GM21529 (cell line): Measurements from ENCODE around the gene DTWD2.
"Not testable (repeated sequence)": the region's sequence is repeated elsewhere in the genome, so short reads cannot be mapped to it uniquely, and the experiment has no call there.

Experiments used
- ATAC-seq: cut with Tn5 transposase; IDR thresholded peaks from one replicate; pipeline ENCODE4 v1.9.1; 2021; ENCODE audit not compliant: unreplicated experiment

DTWD2 gene

DNA sequence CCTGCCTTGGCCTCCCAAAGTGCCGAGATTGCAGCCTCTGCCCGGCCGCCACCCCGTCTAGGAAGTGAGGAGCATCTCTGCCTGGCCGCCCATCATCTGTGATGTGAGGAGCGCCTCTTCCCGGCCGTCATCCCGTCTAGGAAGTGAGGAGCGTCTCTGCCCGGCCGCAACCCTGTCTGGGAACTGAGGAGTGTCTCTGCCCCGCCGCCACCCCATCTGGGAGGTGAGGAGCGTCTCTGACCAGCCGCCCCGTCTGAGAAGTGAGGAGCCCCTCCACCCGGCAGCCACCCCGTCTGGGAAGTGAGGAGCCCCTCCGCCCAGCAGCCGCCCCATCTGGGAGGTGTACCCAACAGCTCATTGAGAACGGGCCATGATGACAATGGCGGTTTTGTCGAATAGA, 10.5 kb upstream of the DTWD2 start:
- not testable (repeated sequence) for ATAC-seq

GRCh38 chr5:118996098-118996497, 7.8 kb upstream of the DTWD2 start:
- ATAC-seq: no peak

DNA sequence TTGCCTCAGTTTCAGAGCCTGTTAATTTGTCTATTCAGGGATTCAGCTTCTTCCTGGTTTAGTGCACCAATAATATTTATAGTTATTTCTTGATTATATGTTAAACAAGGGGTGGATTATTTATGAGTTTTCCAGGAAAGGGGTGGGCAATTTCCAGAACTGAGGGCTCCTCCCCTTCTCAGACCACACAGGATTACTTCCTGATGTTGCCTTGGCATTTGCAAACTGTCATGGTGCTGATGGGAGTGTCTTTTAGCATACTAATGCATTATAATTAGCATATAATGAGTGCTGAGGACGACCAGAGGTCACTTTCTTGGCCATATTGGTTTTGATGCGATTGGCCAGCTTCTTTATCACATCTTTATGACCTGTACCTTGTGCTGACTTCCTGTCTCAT, 6.2 kb upstream of the DTWD2 start:
- no peak for ATAC-seq

GRCh38 chr5:118993118-118993517, 4.8 kb upstream of the DTWD2 start:
- ATAC-seq: not testable (repeated sequence)

DNA sequence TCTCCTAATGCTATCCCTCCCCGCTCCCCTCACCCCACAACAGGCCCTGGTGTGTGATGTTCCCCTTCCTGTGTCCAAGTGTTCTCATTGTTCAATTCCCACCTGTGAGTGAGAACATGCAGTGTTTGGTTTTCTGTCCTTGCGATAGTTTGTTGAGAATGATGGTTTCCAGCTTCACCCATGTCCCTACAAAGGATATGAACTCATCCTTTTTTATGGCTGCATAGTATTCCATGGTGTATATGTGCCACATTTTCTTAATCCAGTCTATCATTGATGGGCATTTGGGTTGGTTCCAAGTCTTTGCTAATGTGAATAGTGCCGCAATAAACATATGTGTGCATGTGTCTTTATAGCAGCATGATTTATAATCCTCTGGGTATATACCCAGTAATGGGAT, 3.7 kb upstream of the DTWD2 start:
- not testable (repeated sequence) for ATAC-seq

GRCh38 chr5:118990582-118990981, 2.2 kb upstream of the DTWD2 start:
- ATAC-seq: no peak

DNA sequence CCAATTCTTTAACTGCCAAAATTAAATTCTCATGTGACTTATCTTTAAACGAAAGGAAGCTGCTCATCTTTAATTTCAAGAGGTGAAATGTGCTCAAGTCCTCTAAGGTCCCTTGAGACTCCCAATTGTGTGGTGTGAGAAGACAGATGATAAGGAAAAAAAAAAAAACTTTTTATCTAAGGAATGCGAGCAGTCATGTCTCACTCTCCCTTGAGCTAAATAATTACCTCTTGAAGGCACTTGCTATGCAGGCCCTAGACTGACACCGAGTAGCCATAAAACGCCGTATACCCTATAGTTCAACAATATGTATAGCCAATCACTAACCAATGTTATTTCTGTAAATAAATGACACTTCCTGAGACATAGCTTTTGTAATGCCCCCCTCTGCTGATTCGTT, 1.5 kb upstream of the DTWD2 start:
- ATAC-seq: no peak

GRCh38 chr5:118988866-118989180, 476 bp upstream of the DTWD2 start:
- ATAC-seq: no peak

GRCh38 chr5:118984602-118985001, 3.7 kb downstream of the DTWD2 start:
- ATAC-seq: no peak

DNA sequence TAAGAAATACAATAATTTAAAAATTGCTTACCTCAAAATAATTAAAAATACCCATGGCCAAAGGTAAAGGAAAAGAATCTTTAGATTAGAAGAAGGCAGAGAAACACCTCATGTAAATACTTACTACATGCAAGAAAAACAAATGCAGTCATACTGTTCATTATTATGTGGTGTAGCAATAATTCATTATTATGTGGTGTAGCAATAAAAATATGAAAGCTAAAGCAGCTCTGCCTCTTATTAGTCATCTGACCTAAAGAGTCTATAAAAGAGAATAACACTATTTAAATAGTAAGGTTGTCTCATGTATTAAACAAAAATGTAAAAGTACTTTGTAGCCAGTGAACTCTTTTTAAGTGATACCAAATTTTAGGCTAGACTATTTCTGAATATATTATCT, 6.6 kb downstream of the DTWD2 start:
- ATAC-seq: no peak

DNA sequence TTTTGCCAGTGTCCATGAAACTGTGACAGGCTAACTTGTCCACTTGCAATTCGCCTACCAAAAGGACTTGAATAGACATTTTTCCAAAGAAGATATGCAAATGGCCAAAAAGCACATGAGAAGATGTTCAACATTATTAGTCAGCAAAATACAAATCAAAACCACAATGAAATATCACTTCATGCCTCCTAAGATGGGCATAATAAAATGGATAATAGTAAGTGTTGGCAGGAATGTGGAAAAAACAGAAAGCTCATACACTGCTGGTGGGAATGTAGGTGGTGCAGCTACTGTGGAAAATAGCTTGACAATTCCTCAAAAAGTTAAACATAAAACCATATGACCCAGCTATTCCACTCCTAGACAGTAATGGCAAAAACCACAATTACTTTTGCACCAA, 7.9 kb downstream of the DTWD2 start:
- ATAC-seq: no peak

DNA sequence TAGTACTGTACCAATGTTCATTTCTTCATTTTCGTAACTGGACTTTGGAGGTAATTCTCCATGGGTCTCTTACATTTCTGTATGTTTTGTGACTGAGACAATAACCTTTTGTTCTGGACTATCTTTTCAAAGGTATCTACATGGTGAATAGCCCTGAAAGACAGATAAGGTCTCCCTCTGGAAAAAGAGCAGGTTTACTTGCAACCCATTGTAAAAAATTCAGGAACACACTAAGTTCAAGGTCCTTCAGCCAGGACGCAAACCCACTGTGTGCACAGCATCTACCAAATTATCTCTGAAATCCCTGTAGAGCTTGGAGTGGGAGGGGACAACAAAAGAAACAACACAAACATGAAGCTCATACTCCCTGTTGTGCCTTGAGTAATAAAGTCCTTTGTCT, 8.3 kb downstream of the DTWD2 start:
- no peak for ATAC-seq

DNA sequence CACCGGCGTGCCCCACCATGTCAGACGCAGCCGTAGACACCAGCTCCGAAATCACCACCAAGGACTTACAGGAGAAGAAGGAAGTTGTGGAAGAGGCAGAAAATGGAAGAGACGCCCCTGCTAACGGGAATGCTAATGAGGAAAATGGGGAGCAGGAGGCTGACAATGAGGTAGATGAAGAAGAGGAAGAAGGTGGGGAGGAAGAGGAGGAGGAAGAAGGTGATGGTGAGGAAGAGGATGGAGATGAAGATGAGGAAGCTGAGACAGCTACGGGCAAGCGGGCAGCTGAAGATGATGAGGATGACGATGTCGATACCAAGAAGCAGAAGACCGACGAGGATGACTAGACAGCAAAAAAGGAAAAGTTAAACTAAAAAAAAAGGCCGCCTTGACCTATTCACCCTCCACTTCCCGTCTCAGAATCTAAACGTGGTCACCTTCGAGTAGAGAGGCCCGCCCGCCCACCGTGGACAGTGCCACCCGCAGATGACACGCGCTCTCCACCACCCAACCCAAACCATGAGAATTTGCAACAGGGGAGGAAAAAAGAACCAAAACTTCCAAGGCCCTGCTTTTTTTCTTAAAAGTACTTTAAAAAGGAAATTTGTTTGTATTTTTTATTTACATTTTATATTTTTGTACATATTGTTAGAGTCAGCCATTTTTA, 14.4 kb downstream of the DTWD2 start:
- not testable (repeated sequence) for ATAC-seq

DNA sequence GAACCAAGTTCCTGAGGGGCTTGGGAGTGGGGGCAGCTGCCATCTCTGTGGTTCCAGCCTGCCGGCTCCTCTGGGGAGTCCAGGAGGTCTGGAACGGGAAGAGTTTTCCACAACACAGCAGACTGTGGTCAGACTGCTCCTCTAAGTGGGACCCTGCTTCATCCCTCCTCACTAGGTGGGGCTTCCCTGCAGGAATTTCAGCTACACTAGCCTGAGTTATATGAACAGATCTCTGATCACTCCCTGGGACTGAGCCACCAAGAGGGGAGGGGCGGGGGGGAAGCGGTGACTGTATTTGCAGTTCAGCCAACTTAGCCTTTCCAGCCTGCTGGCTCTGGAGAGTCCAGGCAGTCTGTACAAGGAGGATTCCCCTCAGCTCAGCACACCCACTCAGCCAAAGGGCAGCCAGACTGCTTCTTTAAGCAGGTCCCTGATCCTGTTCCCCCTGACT, 19.4 kb downstream of the DTWD2 start:
- ATAC-seq: no peak

- no peak for ATAC-seq
These were observed 19.9 kb downstream of the DTWD2 start for GRCh38 chr5:118968406-118968911.

DNA sequence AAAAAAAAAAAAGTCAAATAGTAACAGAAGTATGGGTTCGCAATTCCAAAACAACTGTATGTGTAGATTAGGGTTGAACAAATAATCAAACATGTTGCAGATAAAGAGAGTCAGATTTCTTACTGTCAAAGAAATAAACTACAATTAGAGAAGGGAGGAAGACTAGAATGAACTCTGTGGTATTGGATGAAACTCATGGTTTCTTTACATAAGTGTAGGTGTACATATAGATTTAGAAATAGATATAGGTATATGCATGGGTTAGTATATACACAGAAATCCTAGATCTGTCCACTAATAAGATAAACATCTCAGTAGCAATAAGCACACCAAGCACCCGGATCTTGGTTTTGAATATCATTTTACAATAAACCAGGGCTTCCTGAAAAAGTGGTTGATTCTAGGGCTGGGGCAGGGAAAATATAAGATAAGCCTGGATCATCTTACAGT, 21.3 kb downstream of the DTWD2 start:
- no peak for ATAC-seq

- ATAC-seq: no peak
These were observed 22.5 kb downstream of the DTWD2 start for GRCh38 chr5:118965890-118966289.

DNA sequence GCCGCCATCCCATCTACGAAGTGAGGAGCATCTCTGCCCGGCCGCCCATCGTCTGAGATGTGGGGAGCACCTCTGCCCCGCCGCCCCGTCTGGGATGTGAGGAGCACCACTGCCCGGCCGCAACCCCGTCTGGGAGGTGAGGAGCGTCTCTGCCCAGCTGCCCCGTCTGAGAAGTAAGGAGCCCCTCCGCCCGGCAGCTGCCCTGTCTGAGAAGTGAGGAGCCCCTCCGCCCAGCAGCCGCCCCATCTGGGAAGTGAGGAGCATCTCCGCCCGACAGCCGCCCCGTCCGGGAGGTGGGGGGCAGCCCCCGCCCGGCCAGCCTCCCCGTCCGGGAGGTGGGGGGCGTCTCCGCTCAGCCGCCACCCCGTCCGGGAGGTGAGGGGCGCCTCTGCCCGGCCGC, 23.4 kb downstream of the DTWD2 start:
- ATAC-seq: not testable (repeated sequence)

DNA sequence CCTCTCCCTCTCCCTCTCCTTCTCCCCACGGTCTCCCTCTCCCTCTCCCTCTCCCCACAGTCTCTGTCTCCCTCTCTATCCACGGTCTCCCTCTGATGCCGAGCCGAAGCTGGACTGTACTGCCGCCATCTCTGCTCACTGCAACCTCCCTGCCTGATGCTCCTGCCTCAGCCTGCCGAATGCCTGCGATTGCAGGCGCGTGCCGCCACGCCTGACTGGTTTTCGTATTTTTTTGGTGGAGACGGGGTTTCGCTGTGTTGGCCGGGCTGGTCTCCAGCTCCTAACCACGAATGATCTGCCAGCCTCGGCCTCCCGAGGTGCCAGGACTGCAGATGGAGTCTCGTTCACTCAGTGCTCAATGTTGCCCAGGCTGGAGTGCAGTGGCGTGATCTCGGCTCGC, 24.0 kb downstream of the DTWD2 start:
- ATAC-seq: not testable (repeated sequence)

GRCh38 chr5:118963169-118963568, 25.2 kb downstream of the DTWD2 start:
- ATAC-seq: no peak

DNA sequence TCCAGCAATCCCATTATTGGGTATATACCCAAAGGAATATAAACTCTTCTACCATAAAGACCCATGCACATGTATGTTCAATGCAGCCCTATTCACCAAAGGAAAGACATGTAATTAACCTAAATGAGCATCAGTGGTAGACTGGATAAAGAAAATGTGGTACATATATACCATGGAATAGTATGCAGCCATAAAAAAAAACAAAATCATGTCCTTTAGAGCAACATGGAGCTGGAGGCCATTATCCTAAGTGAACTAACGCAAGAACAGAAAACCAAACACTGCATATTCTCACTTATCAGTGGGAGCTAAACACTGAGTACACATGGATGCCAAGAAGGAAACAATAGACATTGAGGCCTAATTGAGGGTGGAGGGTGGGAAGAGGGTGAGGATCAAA, 27.8 kb downstream of the DTWD2 start:
- ATAC-seq: no peak

DNA sequence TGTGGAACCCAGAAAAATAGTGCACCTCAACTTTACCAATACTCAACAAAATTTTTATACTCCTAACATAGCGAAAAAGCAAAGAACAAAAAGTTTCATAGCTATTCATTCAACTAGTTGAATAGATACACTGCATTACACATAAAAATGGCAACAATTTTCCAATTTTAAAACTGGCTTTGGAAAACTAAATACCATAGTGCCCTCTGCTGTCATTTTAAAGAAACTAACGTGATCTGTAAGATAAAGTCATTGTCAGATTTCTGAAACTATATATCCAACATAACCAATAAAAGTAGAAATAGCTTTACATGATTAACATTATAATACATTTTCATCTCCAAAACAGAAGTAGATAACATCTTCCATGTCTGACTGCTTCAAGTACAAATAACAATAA, 31.6 kb downstream of the DTWD2 start:
- no peak for ATAC-seq

- ATAC-seq: no peak
These were observed 34.7 kb downstream of the DTWD2 start for GRCh38 chr5:118953652-118954005.
